NCI-H1930 (cell line): Measurements from ENCODE around the gene CCDC134.

ENCODE experiments used
- DNase-seq, 2 experiments: peaks; one replicate each; lab custom pipeline; 2025; lab: John Stamatoyannopoulos, UW

The CCDC134 gene

DNA sequence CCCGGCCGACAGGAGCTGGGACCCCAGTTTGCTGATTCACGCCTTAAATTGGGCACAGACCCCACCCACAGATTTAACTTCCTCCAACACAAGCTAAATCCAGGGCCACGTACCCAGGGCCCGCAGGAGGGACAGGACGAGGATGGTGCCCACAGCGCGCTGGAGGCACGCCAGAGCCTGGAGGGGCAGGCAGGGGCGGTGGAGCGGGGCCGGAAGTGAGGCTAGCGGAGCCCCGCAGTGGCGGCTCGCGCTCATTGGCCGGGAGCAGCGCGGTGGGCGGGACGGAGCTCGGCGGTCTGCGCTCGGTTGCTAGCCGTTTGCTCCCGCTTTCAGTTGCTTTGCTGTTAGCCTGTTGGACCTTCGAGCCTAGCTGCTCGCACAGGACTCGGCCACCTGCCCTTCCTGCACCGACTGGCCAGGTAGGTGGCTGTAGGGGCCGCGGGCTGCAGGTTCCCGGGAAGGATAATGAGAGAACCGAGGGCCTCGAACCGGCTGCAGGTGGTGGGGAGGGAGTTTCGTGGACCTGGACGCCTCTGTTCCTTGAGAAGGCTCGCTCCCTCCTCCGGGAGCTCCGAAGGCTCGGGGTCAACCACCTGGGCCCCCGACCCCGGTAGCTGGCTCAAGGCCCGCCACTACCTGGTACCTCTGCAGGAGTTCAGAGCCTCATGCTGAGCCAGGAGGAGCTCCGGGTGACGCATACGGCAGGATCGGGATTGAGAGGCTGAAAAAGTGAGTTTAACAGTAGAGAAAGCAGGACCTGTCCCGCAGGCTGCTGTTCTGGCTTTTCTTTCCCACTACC, at the start of gene CCDC134:
TSS of gene CCDC134 (plus strand) at position 332 of the 799 bp plus-strand sequence. CDS start 8,212 bp downstream, outside the sequence.
- peak; percentile 53 to 80 for DNase-seq

DNA sequence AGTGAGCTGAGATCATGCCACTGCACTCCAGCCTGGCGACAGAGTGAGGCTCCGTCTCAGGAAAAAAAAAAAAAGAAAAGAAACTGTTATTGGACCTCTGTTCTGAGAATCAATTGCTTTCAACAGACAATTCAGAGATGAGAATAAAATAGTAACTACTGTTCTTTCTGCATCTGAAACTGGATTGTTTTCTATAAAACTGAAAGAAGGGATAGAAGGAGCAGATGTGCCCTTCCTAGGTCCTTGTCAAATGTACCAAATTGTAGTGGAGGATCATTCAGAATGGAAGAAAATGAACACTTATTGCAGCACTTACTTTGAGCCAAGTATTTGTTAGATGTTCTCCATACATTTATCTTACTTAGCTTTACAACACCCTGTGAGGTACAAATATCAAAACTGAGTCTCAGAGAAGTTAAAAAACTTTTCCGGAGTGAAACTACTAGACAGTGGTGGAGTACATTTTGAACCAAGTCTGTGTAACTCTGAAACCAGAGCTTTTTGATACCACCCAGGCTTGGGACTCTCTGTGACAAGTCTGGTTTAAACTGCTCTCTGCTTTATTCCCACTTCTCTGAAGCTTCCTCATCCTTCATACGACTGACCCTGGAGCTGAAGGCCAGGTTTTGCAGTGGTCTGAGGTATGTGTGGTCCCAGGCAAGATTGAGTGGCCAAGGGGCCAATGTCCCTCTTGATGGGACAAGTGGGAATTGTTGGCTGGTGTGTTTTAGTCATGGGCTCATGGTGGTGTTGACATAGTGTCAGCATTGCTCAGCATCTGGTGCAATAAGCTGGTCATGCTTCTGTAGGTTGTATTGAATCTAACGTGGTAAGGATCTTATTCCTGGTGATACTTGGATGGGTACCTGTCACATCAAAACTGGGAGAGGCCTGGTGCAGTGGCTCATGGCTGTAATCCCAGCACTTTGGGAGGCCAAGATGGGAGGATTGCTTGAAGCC, 48.2 kb upstream of the CCDC134 start:
- DNase-seq: no peak

DNA sequence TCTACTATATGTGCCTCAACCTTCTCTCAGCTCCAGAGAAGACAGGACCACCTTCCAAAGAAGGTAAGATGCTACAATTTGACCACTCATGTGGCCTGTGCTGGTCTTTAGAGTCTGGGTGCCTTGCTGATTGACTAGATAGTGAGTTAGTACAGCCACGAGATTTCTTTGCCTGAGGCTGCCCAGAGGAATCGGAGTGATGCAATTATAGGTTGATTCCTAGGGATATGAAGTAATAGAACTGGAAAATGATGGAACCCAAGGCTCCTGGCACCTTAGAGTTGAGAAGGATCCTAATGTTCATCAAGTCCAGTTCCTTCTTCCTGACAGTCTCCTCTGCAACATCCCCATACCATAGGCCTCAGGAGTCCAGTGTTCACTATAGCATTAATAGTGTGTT, 46.5 kb upstream of the CCDC134 start:
- no peak for DNase-seq

DNA sequence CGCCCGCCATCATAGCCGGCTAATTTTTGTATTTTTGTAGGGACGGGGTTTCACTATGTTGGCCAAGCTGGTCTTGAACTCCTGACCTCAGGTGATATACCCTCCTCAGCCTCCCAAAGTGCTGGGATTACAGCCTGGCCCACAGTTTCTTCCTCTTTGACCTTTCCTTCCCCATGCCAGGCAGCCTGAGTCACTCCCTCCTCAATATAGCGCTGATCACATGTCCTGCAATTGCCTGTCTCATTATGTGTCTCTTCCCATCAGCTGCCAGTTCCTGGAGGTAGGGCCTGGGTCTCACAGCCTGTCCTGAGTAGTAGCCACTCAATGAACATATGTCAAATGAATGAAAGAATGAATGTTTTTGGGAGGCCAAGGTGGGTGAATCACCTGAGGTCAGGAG, 43.0 kb upstream of the CCDC134 start:
- DNase-seq: no peak

DNA sequence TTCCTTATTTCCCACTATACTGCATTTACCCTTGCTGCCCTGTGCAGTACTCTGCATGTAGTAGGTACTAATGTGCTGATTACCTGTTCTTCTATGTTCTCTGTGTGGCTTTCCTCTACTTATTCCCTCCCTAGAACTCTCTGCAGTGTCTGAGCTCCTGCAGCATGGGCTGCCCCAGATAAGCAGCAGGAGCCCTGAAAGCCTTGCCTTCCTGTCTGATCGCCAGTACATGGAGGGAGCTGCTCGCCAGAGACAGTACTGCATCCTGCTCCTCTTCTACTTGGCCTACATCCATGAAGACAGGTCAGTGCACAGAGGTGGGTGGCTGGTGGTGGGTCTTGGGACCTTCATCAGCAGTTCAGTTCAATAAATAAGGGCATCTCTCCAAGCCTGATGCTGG, 42.2 kb upstream of the CCDC134 start:
- DNase-seq: no peak

DNA sequence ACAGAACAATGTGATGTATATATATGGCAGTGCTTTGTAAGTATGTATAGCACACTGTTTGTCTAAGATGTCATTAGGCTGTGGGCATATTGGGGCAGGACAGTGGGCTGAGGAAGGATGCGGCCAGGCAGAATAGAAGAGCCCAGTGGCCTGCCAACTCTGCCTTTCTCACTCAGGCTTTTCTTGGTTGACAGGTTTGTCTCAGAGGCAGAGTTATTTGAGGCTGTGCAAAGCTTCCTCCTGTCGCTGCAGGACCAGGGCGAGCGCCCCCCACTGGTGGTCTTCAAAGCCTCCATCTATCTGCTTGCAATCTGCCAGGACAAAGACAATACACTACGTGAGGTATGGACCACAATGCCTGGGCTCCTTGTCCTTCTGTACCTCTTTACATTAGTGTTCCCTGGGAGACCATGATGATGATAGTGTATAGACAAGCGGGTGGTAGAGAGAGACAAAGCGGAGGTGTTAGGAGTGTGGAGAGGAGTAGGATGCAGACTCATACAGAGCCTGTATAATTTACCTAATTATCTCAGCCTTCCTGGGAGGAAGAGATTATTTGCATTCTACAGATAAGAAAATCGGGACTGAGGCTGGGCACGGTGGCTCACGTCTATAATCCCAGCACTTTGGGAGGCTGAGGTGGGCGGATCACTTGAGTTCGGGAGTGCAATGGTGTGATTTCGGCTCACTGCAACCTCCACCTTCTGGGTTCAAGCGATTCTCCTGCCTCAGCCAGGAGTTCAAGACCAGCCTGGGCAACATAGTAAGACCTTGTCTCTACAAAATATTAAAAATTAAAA, 37.3 kb upstream of the CCDC134 start:
- peak; percentile 79 to 83 for DNase-seq

DNA sequence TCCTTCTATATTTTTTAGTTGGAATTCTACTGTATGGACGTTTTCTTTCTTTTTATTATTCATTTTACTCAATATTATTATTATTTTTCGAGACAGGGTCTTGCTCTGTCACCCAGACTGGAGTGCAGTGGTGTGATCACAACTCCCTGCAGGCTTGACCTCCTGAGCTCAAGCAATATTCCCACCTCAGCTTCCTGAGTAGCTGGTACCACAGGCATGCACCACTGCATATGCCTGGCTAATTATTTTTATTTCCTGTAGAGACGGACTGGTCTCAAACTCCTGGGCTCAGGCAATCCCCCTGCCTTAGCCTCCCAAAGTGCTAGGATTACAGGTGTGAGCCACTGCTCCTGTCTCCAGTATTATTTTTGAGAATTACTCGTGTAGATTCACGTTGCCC, 34.0 kb upstream of the CCDC134 start:
- no peak for DNase-seq

DNA sequence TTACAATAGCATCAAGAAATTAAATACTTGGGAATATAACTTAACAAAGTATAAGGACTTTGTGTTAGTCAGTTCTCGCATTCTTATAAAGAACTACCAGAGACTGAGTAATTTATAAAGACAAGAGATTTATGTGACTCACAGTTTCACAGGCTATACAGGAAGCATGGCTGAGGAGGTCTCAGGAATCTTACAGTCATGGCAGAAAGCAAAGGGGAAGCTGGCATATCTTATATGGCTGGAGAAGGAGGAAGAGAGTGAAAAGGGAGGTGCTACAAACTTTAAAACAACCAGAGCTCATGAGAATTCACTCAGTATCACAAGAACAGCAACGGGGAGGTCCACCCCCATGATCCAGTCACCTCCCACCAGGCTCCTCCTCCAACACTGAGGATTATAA, 32.0 kb upstream of the CCDC134 start:
- no peak for DNase-seq

DNA sequence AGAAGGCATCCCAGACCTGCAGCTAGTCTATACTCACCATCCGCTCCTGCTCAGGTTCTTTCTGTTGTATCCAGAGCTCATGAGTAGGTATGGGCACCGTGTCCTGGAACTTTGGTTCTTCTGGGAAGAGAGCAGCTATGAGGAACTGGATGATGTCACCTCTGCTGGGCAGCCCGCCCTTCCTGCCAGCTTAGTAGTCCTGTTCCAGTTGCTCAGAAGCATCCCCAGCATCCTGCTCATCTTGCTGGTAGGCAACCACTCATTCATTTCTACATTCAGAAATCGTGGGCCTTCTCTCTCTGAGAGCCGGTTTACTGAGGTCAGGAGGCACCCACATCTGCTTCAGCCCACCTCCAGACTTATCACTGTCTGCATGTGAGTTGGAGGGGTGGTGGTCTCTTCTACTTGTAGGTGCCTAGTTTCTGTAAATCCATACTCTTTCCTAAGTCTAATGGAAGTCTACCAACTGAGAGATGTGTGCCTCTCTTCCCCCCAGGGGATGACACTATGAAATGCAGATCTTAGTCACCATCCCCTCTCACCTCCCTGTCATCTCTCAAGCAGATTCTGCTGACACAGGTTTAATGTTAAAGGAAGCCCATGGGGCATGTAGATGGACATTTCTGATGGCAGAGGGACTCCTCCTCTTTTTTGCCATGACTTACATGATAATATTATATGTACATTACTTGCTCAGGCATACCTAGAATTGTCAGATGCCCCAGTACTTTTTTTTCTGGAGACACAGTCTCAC, 29.6 kb upstream of the CCDC134 start:
- no peak for DNase-seq

DNA sequence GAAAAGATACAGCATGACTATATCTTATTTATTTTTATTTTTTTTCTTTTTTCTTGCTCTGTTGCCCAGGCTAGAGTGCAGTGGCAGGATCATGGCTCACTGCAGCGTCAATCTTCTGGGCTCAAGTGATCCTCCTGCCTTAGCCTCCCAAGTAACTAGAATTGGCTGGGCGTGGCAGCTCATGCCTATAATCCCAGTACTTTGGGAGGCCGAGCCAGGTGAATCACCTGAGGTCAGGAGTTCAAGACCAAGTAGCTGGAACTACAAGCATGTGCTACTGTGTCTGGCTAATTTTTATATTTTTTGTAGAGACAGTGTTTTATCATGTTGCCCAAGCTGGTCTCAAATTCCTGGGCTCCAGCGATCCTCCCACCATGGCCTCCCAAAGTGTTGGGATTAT, 28.3 kb upstream of the CCDC134 start:
- no peak for DNase-seq

DNA sequence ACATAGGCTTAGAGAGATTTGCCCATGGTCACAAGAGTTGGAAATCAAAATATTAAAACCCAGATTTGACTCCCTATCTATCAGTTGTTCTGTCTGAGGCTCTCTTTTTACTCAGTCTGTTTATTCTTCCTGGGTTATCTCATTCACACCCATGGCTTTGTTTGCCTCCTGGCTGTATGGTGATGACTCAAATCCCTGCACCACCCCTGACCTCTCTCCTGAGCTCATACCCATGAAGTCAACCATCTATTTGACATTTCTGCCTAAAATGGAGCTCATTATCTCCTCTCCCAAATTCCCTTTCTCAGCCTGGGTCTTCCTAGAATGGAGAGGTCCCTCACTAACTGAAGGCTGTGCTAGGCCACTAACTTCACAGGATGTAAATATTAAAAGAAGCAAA, 27.8 kb upstream of the CCDC134 start:
- no peak for DNase-seq

DNA sequence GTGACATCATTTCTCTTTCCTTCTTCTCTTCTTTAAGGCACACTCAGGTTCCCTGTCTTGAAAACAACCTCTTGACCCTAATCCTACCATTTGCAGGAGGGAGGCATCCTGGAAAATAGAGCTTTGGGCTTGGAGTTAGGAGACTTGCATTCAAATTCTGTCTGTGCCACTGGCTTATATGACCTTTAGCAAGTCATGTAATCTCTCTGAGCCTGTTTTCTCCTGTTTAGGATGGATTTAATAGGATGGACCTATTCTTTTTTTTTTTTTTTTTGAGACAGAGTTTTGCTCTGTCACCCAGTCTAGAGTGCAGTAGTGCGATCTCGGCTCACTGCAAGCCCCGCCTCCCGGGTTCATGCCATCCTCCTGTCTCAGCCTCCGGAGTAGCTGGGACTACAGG, 25.1 kb upstream of the CCDC134 start:
- DNase-seq: no peak

DNA sequence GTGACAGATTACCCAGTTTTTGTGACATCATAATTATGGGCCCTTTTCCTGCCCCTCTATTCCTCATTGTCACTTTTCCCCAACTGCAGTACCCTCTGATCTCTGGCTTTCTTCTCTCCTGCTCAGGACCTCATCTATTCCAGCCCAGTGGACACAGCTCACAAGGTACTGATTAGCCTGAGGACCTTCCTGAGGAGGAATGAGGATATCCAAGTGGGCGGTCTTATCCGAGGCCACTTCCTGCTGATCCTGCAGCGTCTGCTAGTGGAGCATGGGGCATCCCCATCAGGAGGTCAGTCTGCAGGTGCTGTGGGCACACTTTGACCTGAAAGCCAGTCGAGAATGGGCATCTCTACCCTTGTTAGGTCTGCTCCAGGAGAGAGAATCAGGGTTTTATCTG, 24.5 kb upstream of the CCDC134 start:
- no peak for DNase-seq

DNA sequence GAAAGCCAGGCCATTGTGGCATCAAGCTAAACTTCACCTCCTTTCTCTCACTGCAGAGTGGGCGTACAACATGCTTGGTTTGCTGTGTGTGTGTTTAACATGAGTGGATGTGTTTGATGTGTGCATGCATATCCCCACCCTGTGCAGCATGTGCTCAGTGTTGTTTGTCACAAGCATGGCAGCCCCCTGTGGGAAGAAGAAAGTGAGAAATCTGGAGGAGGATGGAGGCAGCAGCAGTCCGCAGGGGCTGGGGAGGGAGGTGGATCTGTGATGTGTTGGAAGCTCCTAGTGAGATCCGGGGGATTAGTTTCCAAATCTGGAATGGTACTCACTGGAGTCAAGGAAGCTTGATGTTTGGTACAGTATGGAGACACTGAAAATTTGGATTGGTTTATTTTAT, 24.1 kb upstream of the CCDC134 start:
- DNase-seq: no peak

DNA sequence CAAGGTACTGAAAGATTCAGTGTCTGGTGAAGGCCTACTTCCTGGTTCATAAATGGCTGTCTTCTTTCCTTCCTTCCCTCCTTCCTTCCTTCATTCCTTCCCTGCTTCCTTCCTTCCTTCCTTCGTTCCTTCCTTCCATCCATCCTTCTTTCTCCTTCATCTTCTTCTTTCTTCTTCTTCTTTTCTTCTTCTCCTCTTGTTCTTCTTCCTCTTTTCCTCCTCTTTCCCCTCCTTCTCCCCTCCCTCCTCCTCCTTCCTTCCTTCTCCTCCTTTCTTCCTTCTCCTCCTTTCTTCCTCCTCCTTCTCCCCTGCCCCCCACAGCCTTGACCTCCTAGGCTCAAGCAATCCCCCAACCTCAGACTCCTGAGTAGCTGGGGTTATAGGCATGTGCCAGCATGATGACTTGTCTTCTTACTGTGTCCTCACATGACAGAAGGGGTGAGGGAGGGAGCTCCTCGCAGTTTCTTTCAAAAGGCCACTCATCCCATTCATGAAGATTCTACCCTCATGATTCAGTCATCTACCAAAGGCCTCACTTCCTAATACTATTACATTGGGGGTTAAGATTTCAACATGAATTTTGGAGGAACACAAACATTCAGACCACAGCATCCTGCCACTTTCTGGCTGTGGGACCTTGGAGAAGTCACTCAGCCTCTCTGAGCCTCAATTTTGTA, 22.6 kb upstream of the CCDC134 start:
- DNase-seq: no peak

DNA sequence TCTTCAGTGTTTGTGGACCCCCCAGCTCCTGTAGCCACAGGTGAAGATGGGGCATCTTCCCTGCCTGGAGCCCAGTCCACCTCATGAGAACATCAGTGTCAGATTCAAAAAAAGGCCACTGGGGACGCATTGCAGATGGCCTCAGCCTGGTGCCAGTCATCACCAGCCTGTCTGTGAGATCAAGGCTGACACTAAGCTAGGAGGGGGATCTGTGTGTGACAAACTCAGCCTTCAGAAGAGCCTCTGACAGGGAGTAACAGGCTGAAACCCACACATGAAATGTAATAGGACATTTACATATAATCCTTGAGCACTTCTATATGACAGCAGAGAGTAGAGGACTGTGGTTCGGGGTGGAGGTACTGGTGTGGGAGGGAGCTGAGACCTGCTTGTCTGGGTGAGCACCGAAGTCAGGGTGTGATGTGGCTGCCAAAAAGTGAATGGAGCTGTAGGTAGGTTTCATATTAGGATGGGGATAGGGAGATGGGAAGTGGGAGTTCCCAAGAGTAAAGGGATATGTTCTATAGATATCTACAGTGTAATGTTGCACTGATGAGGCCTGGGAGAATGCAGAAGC, 20.5 kb upstream of the CCDC134 start:
- no peak for DNase-seq

DNA sequence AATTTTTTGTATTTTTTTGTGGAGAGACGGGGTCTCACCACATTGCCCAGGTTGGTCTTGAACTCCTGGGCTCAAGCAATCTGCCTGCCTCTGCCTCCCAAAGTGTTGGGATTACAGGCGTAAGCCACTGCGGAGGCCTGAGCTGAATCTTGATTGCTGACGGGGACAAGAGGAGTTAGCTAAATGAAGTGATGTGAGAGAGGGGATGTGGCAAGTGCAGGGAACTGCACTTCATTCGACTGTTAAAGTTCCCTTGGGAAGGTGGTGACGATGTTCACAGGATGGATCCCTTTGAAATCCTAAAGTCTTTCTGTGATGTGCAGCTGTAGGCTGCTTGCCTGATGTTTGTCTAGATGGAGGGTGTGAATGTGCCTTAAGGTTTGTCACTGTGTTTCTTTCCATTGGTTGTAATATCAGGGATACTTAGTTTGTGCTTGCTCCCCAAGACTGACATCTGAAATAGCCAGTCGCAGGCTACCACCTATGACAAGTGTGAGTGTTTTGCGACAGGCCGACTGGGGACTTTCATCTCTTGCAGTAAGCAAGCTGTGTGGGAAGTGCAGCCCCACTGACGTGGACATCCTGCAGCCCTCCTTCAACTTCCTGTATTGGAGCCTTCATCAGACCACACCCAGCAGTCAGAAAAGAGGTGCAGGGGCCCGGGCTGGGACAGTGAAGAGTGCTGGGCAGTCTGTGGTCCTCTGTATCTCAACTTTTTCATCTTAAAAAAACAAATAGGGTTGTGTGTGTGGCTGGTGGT, 19.6 kb upstream of the CCDC134 start:
- DNase-seq: no peak

DNA sequence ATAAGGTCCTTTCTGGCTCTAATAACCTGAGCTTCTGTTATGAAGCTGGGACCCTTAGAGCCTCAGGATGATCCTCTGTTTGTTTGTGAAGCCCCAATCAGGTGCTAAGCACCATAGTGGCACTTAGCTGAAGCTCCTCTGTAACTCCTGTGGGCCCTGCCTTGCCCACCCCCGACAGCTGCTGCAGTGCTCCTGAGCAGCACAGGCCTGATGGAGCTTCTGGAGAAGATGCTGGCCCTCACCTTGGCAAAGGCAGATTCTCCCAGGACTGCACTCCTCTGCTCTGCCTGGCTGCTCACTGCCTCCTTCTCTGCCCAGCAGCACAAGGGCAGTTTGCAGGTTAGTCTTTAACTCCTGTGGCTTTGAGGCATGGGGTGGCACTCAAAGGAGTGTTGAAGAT, 19.0 kb upstream of the CCDC134 start:
- DNase-seq: no peak

DNA sequence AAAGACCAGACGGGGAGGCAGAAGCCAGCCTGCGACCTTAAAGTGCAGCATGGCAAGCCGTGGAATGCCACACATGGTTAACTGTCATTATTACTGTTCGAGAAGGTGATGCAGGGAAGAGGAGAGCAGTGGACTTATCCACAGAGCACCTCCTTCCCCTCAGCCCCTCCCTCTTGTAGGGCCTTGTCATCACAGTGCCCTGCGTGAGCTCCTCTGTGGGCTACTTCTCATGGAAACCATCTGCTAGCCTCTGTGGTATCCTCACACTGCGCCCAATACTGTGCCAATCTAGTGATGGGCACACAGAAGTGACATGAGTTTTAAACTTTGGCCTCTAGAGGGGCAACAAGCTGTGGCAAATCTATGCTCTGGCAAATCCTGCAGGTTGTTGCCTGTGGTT, 18.2 kb upstream of the CCDC134 start:
- DNase-seq: no peak

DNA sequence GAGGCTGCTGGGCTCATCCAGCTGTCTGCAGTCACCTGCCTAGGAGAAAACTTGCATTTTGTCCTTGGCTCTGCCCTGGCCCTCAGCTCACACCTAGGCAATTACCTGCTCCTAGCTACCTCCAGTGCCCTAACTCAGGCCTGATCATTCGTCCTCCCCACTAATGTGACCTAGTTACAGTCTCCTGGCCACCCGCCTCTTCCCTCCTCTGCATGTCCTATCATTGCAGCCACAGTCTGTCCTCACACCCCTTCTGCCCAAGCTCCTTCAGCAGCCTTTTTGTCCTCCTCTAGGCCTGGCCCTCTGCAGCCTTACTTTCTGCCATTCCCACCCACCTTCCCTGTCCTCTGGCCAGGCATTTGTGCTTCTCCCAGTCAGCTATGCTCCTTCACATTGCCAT, 17.7 kb upstream of the CCDC134 start:
- DNase-seq: no peak
